HG03039 (cell line): ENCODE measurements around the gene LPO.

Source experiments
- ATAC-seq: cut with Tn5 transposase; IDR thresholded peaks from one replicate; pipeline ENCODE4 v1.9.1; 2021; ENCODE audit warnings: mild to moderate bottlenecking, moderate library complexity; ENCODE audit not compliant: unreplicated experiment

Gene LPO

GRCh38 chr17:58228679-58229078 is 9.7 kb upstream of the LPO start:
- no peak for ATAC-seq

- ATAC-seq = no peak
These were observed 9.0 kb upstream of the LPO start for GRCh38 chr17:58229384-58229783.

GRCh38 chr17:58229881-58230280 is 8.5 kb upstream of the LPO start:
- no peak for ATAC-seq

GRCh38 chr17:58231641-58232040 is 6.7 kb upstream of the LPO start:
- ATAC-seq = no peak

- peak; percentile 60 for ATAC-seq
These were observed 5.7 kb upstream of the LPO start for GRCh38 chr17:58232707-58233156.

DNA sequence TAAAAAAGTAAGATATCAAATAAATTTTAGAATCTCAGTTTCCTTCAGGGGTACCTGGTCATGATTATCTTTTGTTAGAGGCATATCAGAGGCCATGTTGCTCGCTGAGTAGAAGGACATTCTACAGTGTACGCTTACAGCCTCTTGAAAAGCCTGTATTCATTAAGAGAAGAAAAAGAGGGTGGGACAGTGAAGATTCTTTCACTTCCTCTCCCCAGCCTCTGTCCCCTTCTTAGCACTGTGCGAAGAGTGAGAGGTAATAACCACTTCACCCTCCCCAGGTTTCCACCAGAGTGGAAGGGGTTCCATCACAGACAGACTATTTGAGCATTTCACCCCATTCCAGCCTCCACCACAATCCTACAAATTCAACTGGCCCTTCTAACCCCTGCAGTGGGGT is 4.8 kb upstream of the LPO start:
- peak; percentile 42 for ATAC-seq

DNA sequence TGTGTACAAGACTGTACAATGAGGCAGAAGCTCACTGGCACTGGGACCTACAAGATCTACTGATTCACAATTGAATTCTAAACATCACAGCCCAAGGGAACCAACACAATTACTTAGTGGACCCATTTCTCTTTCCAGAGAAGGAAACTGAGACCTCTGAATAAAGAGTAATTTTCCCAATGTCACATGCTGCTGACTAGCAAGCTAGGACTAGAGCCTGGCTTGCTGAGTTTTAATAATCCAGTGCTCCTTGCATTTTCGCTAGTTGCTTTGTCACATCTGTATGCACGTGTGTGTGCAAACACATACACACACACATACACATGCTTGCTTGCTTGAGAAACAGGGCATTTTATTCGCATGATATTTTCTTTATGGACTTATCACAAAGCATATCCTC is 3.9 kb upstream of the LPO start:
- no peak for ATAC-seq

DNA sequence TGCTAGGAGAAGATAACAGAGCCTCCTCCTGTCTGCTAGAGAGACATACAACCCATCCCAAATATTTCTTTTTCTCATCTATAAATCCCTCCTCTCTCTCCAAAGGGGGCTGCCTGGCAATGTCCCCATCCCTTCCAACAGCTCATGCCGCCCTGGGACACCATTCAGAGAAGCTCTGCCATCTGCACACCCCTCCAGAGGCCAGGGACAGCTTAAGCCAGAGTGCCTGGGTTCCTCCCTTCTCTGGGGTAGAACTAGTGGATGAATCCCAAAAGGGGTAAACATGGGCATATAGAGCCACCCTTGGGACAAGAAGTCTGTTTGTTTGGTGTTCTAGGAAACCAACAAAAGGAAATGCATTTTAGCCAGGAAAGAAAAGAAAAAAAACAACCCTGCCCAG is 2.6 kb upstream of the LPO start:
- no peak for ATAC-seq

DNA sequence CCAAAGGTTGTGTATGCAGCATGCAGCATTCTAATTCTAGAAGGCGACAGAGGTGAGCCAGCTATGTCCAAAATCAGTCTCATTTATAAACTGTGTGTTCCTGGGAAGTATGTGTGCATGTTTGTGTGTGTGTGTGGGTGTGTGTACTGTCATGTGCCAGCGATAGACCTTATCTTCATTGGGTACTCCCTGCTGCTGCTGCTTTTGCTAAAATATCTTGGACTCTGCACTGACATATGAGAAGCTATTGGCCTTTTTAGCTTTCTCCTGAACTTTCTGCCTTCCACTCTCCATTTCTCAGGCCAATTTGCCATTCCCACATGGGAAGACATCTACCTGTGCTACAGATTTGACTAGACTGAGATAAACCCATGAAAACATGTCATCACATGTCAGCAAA is 2.0 kb upstream of the LPO start:
- no peak for ATAC-seq

GRCh38 chr17:58239987-58240386 is 1.6 kb downstream of the LPO start:
- ATAC-seq = no peak

DNA sequence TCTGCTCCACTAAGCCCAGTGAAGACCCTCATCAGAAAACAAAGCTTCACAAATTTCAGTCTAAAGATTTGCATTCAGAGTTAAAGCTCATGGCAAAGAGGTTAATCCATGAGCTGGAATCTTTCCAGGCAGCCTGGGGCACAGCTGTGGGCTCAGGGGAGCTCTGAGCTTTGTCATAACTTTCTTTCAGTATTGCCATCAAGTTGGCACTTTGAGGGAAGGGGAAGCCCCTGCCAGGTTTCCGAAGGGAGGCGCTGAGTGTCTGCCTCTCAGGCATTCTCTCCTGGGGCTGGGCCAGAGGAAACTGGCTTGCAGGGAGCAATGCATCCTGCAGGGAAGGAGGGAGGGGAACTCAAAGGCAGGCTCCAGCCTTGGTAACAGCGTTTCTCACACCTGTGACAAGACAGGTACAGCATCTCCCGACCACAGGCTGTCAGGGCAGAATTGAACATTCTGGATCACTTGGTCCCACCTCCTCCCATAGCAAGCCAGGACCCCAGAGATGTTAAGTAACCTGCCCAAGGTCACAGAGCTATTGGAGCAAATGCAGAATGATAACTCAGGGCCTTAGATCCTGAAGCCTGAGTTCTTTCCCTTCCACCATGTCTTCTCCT is 3.9 kb downstream of the LPO start:
- ATAC-seq = no peak

DNA sequence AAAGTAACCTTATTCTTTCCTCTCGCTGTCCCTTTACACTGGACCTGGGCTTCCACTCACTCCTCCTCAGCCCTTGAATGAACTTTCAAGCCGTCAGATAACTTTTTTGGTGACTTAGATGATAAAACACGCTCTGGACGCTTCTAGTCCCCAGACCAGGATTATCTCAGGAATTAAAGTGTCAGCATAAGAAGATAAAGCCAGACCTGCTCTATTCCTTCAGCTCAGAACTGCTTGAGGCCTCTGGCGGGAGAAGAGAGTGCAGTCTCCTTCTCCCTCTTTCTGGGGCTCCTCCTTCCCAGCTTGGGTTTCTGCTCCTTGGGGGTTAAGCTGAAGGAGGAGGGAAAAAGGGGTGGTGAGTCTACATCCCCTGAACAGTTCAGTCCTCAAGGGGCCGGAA is 6.6 kb downstream of the LPO start:
- ATAC-seq = no peak

DNA sequence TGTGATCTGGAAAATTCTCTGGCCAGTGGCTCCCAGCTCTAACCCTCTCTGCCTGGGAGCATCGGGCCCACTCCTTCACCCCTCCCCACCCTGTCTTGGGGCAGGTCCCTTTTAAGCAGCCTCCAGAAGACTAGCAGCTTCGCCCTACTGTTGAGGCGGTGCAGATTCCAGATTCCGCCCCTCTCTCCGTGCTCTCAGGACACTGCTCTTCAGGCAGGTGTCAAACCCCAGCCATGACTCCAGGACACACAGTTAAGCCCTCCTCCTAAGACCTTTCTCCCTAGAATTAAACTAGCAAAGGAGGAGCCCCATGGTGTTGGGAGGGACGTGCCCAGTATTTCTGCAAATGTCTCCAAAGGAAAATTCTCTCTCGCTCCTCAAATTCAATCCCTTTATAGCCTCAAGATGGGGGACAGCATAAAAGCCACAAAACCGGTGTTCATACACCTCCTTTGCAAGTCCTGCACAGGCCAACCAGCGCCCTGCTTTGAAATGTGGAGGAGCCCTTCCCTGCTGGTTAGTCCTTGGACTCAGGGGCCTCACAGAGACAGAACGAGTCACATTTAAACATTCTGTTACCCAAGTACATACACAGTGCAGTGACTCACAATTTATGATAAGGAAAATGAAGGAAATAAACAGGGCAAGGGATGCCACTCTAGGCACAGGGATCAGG is 7.2 kb downstream of the LPO start:
- ATAC-seq = no peak

DNA sequence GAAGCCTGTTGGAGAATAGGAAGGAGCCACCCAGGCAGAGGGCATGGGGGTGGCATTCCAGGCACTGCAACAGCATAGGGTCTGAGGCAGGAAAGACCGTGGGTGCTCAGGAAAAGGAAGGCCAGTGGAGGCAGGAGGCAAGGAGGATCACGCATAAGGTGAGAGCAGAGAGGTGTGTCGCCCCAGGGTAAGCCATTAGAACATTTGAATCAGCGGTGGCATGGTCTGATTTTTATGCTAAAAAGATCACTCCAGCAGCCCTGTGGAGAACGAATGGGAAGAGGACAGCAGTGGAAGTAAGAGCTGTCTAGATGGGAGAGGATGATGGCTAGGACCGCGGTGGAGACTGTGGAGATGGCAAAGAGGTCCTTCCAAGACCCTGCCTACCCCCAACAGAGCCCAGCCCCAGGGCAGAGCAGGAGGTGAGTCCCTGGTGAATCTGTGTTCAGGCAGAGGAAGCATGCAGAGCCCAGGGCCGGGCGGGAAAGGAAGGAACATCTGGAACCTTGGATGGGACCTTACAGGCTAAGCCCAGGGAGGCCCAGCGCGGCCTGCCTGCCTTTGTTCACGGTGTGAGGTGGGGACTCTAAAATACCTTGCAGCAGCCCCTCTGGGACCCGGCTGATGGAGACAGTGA is 7.8 kb downstream of the LPO start:
- ATAC-seq = no peak

GRCh38 chr17:58246781-58247180 is 8.4 kb downstream of the LPO start:
- ATAC-seq = no peak

- no peak for ATAC-seq
These were observed 9.4 kb downstream of the LPO start for GRCh38 chr17:58247511-58248363.

- ATAC-seq = no peak
These were observed 10.5 kb downstream of the LPO start for GRCh38 chr17:58248955-58249269.

DNA sequence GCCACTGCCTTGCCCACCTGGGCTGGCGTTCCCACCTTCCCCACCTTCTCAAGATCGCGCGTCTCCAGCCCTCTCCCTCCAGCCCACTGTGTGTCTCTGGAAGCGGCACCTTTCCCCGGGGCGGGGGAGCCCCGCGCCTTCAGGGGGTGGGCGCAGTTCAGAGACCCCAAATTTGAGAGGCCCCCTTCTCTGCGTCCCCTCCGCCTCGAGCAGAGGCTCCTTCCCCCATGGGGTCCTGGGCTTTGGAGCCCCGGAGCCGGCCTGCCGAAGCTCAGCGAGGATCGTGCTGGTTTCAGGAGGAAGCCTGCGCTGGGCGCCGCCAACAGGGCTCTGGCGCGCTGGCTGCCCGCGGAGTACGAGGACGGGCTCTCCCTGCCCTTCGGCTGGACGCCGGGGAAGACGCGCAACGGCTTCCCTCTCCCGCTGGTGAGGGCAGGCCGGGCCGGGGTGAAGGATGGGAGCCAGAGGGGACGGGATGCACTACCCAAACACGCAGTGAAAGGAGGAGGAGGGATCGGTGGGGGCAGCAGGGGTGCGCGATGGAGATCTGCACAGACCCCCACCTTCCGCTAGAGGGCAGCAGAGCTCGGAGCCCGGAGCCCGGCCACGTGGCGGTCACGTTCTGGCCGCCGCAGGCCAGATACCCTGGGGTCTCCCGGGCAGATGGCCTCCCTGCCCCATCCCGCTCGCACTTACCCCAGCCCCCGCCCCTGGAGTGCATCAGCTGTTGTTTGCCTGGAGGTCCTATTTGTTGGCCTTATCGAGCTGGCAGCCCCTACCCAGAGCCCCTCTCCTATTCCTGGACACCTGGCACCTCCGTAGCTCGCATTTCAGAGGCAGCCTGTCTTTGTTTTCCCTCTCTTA is 11.1 kb downstream of the LPO start:
- peak; percentile 58 for ATAC-seq

DNA sequence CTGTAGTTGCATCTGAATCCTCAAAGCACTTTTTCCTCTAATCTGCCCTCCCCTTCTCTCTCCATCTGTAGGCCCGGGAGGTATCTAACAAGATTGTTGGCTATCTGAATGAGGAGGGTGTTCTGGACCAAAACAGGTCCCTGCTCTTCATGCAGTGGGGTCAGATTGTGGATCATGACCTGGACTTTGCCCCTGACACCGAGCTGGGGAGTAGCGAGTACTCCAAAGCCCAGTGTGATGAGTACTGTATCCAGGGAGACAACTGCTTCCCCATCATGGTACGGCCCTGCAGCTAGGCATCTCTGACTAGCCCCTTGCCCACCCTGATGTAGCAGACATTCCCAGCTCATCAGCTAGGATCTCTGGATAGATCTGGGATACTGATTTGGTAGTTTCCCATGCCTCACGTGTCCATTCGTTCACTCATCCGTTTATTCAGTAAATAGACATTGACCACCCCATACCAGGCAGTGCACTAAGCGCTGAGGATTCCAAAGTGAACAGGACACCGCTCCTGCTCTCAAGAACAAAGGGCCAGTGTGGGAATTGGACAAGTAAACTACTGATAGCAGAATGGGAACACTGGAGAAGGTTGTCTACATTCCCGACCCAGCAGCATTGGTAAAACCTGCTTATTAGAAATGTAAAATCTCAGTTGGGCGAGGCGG is 12.1 kb downstream of the LPO start:
- ATAC-seq = no peak

GRCh38 chr17:58252141-58252540 is 13.8 kb downstream of the LPO start:
- ATAC-seq = no peak
